Activated CD4-positive, alpha-beta T cell treated with anti-CD3 and anti-CD28 coated beads, Interleukin-2, amount 50 U/mL, for 1 hour (primary cell): ENCODE data around the gene COL4A2.

ENCODE experiments used
- DNase-seq: peaks from one replicate; pipeline ENCODE4 v3.0.0-alpha.2; 2020

Gene COL4A2

GRCh38 chr13:110405597-110406450 is 98.7 kb downstream of the COL4A2 start:
- no peak for DNase-seq

GRCh38 chr13:110407021-110407420 is 99.9 kb downstream of the COL4A2 start:
- DNase-seq: no peak

GRCh38 chr13:110407531-110407930 is 100.4 kb downstream of the COL4A2 start:
- no peak for DNase-seq

GRCh38 chr13:110408286-110408685 is 101.2 kb downstream of the COL4A2 start:
- DNase-seq: no peak

GRCh38 chr13:110409581-110409992 is 102.5 kb downstream of the COL4A2 start:
- DNase-seq: no peak

- DNase-seq: no peak
Measured at GRCh38 chr13:110410000-110410399, 102.9 kb downstream of the COL4A2 start.

- no peak for DNase-seq
Measured at GRCh38 chr13:110410936-110411687, 104.0 kb downstream of the COL4A2 start.

- no peak for DNase-seq
Measured at GRCh38 chr13:110411688-110412059, 104.6 kb downstream of the COL4A2 start.

GRCh38 chr13:110412132-110412914 is 105.2 kb downstream of the COL4A2 start:
- DNase-seq: peak; percentile 49

GRCh38 chr13:110413016-110413675 is 106.1 kb downstream of the COL4A2 start:
- no peak for DNase-seq

GRCh38 chr13:110413676-110414040 is 106.6 kb downstream of the COL4A2 start:
- no peak for DNase-seq

- DNase-seq: no peak
Measured at GRCh38 chr13:110414283-110414682, 107.2 kb downstream of the COL4A2 start.

GRCh38 chr13:110414931-110415330 is 107.8 kb downstream of the COL4A2 start:
- DNase-seq: no peak

GRCh38 chr13:110415669-110416068 is 108.6 kb downstream of the COL4A2 start:
- DNase-seq: no peak

GRCh38 chr13:110416131-110417025 is 109.3 kb downstream of the COL4A2 start:
- no peak for DNase-seq

GRCh38 chr13:110418944-110419343 is 111.9 kb downstream of the COL4A2 start:
- DNase-seq: no peak

GRCh38 chr13:110419381-110419791 is 112.3 kb downstream of the COL4A2 start:
- DNase-seq: no peak

- no peak for DNase-seq
Measured at GRCh38 chr13:110419946-110420345, 112.9 kb downstream of the COL4A2 start.

- DNase-seq: no peak
Measured at GRCh38 chr13:110420626-110421025, 113.5 kb downstream of the COL4A2 start.

- no peak for DNase-seq
Measured at GRCh38 chr13:110421061-110421460, 114.0 kb downstream of the COL4A2 start.

- DNase-seq: no peak
Measured at GRCh38 chr13:110421696-110422385, 114.8 kb downstream of the COL4A2 start.
